Activated T-cell treated with anti-CD3 and anti-CD28 coated beads, Interleukin-2, amount 50 U/mL, for 72 hours (primary cell): ENCODE measurements around the gene NEK2. TPM values are rescaled to one million over a fixed set of nuclear protein-coding genes. Genes with fewer than 3 reads are reported as not detected.
"Not testable (repeated sequence)": the region's sequence is repeated elsewhere in the genome, so short reads cannot be mapped to it uniquely, and the experiment has no call there.

Experiments
- ATAC-seq, 2 donors: fragments of 150-1000 bp; cut with Tn5 transposase; replicated peaks in 1 of 2; 2 replicates each; pipeline ENCODE4 v1.10.0; 2021; ENCODE audit warnings: moderate library complexity in 2 of 2, mild to moderate bottlenecking in 1 of 2
- DNase-seq, 2 donors: peaks; one replicate each; pipeline ENCODE4 v3.0.0; 2021 to 2022; ENCODE audit warnings: mixed read lengths in 1 of 2
- H3K27ac Mint-ChIP-seq: one replicate; pipeline ENCODE4 v1.8.0; 2022; ENCODE audit warnings: mild to moderate bottlenecking, moderate library complexity, mixed read lengths
- H3K27me3 Mint-ChIP-seq: one replicate; pipeline ENCODE4 v1.8.0; 2022; ENCODE audit warnings: low read depth, mixed read lengths
- H3K36me3 Mint-ChIP-seq, 2 donors: one replicate each; pipeline ENCODE4 v1.8.0; 2022; ENCODE audit warnings: mixed read lengths in 2 of 2, mild to moderate bottlenecking in 1 of 2; ENCODE audit not compliant: insufficient read depth in 2 of 2
- H3K4me1 Mint-ChIP-seq: one replicate; pipeline ENCODE4 v1.8.0; 2022; ENCODE audit warnings: low read depth, mixed read lengths
- H3K4me3 Mint-ChIP-seq, 2 donors: one replicate each; pipeline ENCODE4 v1.8.0; 2022; ENCODE audit warnings: mild to moderate bottlenecking in 2 of 2, mixed read lengths in 2 of 2, moderate library complexity in 2 of 2
- H3K9me3 Mint-ChIP-seq, 2 donors: one replicate each; pipeline ENCODE4 v1.8.0; 2022; ENCODE audit warnings: mixed read lengths in 2 of 2
- total RNA-seq, 2 donors: library from RNA; stranded (reverse); gene quantifications; one replicate each; pipeline ENCODE4 v1.2.3, GENCODE V29; 2022

NEK2 gene
- total RNA-seq, result 10 to 100 TPM; 36.8 to 41.9 TPM

DNA sequence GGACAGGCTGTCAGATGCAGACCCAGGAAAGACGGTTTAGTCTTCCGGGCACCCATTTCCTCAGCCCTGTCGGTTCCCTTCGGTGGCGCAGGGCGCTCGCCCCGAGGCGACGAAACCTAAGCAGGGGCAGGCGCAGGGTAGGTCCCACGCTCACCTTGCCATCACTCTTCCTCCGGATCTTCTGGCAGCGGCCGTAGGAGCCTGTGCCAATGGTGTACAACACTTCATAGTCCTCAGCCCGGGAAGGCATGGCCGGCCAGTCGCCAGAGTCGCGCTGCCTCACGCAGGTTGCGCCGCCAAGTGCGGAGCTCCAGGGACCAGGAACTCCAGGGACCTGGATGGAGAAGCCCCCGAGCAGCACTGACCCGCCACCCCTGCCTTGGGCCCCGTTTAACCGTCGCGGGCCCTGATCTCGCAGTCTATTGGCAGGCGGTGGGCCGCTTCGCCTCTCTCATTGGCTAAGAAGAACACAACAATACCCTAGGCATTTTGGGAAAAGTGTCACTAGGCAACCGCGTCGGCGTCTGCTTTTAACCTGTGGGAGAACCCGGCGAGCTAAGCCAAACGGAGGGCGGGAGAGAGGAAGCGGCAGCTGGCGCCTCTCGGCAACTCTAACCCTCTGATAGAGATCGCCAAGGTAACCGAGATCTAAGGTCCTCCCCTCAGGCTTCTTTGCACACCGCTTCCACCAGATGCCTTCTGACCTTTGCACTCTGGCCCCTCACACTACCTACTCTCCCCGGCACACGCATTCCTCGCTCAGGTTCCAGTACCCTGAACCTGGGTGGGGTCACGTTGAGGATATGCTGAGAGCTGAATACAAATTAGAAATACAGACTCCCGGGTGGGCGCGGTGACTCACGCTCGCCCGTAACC lies at the start of gene NEK2:
Gene NEK2, minus strand, starts transcription at position 392 of the 876 bp plus-strand sequence. Its CDS starts 142 bp downstream, at position 250.
- ATAC-seq, result peak; percentile 97 to 98
- peak within 1 kb of the TSS; percentile 85 for H3K27ac Mint-ChIP-seq
- peak; percentile 83 to 86 for DNase-seq
- H3K9me3 Mint-ChIP-seq, result no peaks in the 10 kb centered on the region
- peak within 1 kb of the TSS; percentile 97 to 98 for H3K4me3 Mint-ChIP-seq
- H3K36me3 Mint-ChIP-seq, result peaks cover 5 to 13% of the 10 kb centered on the region in 2 donors
- peaks cover 18% of the 10 kb centered on the region for H3K4me1 Mint-ChIP-seq
- H3K27me3 Mint-ChIP-seq, result no peaks in the 10 kb centered on the region

DNA sequence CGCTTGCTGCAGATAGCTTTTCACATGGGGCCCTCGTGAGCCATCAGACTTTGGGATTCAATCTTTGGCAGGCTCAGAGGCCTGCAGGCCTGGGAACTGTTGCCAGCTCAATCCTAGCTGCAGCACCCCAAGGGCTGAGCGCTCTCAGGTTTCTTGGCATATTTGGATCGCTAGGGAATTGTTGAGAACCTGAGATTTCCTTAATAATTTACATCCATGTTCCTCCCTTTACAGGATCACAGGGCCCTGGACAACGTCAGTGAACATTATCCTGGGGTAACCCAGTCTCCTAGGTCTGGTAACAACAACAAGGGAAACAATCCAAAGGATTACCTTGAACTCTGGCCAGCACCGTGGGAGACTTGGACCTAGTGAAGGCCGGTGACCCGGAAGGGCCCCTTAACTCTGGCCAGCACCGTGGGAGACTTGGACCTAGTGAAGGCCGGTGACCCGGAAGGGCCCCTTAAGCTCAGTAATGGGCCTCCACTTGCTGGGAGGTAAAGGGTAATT lies 49.3 kb upstream of the NEK2 start:
- H3K9me3 Mint-ChIP-seq, result peaks cover 2% of the 10 kb centered on the region in 2 donors
- H3K4me1 Mint-ChIP-seq, result no peaks in the 10 kb centered on the region
- DNase-seq (no peak), ATAC-seq (no peak)
- no peak overlapping the region for H3K27ac Mint-ChIP-seq
- no peak overlapping the region for H3K4me3 Mint-ChIP-seq
- H3K36me3 Mint-ChIP-seq, result peaks cover 3 to 5% of the 10 kb centered on the region in 2 donors
- H3K27me3 Mint-ChIP-seq, result no peaks in the 10 kb centered on the region

DNA sequence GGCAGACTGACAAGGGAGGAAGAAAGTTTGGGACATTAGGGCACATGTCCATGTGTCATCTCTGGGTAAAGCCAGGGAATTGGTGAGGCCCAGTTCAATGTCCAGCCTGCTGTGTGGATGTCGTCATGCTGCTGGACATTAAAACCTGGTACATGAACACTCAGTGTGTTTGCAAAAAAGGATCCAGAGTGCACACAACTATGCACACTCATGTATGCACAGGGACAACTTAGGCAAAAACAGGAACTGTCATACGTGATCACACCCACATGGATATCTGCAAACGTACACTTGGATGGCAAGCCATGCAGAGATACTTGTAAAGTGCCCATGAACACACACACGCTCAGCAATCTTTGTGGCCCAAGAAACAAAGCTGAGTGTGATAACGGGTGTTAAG lies 47.9 kb upstream of the NEK2 start:
- no peak overlapping the region for H3K4me3 Mint-ChIP-seq
- no peak overlapping the region for H3K27ac Mint-ChIP-seq
- H3K4me1 Mint-ChIP-seq, result no peaks in the 10 kb centered on the region
- H3K9me3 Mint-ChIP-seq, result peaks cover 2% of the 10 kb centered on the region in 2 donors
- DNase-seq (no peak), ATAC-seq (no peak)
- H3K27me3 Mint-ChIP-seq, result no peaks in the 10 kb centered on the region
- peaks cover 3 to 5% of the 10 kb centered on the region in 2 donors for H3K36me3 Mint-ChIP-seq

DNA sequence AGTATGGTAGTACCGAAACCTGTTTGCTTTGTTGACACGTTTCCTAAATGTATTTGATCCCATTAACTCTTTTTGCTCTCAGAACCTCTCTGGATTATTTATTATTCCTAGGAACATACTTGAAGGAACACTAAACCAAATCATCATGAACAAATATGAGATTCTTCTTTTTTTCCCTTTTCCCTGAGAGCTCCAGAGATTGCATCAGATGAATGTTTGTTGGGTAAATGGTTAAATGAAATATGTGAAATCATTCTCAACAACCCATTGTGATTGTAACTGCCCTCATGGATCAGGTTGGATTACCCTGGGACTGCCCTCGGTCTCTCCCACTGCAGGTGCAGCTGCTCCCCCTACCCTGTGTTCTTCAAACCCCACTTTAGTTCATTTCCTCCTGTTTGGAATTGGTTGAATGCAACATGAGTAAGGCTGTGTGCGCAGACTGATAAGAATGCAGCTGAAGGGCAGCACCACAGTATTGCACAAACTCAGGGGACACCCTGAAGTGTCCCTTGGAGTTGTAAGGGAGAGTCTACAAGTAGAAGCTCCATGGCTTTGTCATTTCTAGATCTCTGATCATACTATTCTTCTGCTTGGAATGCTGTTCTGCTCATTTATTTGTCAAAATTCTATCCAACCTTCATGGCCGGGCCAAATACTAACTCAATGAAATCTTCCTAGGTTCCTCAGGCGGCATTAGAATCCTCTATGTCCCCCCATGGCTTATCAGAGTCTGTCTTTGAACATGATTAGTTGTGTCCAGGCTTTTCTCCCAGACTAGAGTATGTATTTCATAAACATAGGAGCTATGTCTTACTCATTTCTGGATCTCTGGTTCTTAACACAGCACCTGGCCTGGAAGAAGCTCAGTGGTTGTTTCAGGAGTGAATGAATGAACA lies 47.1 kb upstream of the NEK2 start:
- H3K27me3 Mint-ChIP-seq, result no peaks in the 10 kb centered on the region
- H3K27ac Mint-ChIP-seq, result no peak overlapping the region
- no peak overlapping the region for H3K4me3 Mint-ChIP-seq
- ATAC-seq (no peak), DNase-seq (no peak)
- H3K9me3 Mint-ChIP-seq, result peaks cover 2% of the 10 kb centered on the region in 2 donors
- H3K4me1 Mint-ChIP-seq, result no peaks in the 10 kb centered on the region
- peaks cover 3 to 5% of the 10 kb centered on the region in 2 donors for H3K36me3 Mint-ChIP-seq

DNA sequence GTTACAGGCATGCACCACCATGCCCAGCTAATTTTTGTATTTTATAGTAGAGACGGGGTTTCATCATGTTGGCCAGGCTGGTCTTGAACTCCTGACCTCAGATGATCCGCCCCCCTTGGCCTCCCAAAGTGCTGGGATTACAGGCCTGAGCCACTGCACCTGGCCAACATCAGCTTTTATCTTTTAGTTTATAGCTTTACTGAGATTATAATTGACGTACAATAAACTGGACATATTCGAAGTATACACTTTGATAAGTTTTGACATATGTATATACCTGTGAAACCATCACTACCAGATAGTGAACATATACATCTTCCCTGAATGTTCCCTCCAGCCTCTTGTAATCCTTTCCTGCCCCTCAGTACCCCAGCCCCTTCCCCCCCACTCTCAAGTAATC lies 41.1 kb upstream of the NEK2 start:
- not testable (repeated sequence) for H3K4me1 Mint-ChIP-seq

DNA sequence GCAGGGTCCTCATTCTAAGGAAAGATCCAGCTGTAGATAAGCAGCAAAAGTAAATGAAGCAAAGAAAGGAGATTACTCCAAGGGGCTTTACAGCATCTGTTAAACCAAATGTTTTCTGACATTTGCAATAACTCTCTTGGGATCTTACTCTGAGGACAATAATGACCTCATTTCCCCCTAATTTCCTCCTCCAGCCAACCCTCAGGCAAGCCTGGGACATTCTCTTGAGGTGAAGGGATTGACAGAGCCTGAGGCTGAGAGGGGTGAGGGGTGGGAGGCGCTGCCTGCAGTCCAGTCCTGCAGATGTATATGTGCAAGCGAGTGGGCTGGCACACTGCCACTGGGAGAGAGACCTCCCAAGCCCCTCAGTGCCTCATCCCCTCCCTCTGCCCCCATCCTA lies 40.5 kb upstream of the NEK2 start:
- H3K27me3 Mint-ChIP-seq, result no peaks in the 10 kb centered on the region
- H3K9me3 Mint-ChIP-seq, result peaks cover 5% of the 10 kb centered on the region in 2 donors
- ATAC-seq (no peak), DNase-seq (no peak)
- H3K4me1 Mint-ChIP-seq, result no peaks in the 10 kb centered on the region
- H3K4me3 Mint-ChIP-seq, result no peak overlapping the region
- no peak overlapping the region for H3K27ac Mint-ChIP-seq
- H3K36me3 Mint-ChIP-seq, result peaks cover 3 to 5% of the 10 kb centered on the region in 2 donors

More for the DNA sequence above, 41.1 kb upstream of the NEK2 start:
- H3K27ac Mint-ChIP-seq, H3K9me3 Mint-ChIP-seq, DNase-seq, ATAC-seq, H3K4me3 Mint-ChIP-seq, H3K27me3 Mint-ChIP-seq, H3K36me3 Mint-ChIP-seq: not testable (repeated sequence)

DNA sequence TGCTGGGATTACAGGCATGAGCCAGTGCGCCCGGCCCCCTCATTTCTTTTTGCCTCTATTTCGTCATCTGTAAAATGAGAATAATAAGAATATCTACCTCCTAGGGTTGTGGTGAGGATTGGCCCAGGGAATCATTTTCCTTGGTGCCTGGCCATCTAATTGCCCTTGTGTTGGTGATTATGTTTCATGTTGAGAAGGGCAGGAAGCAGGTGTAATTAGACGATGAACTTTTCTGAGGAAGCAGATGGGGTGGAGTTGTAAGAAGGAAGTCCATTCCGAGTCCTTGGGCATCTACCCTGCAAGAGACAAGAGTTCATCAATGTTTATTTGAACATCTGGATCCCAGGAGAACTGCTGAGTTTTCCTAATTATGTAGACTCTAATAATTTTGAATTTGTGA lies 38.7 kb upstream of the NEK2 start:
- Mint-ChIP-seq H3K27ac (no peak overlapping the region), H3K9me3 (peaks cover 2 to 3% of the 10 kb centered on the region in 2 donors)

DNA sequence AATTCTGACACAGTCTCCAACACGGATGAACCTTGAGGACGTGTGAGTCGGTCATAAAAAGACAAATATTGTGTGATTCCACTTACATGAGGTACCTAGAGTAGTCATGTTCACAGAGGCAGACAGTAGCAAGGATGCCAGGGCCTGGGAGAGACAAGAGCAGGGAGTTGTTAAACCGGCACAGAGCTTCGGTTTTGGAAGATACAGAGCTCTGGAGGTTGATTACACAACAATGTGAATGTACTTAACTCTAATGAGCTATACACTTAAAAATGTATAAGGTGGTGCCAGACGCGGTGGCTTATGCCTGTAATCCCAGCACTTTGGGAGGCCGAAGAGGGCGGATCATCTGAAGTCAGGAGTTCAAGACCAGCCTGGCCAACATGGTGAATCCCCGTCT lies 37.8 kb upstream of the NEK2 start:
- Mint-ChIP-seq H3K27me3 (no peaks in the 10 kb centered on the region), H3K4me1 (no peaks in the 10 kb centered on the region), H3K27ac (no peak overlapping the region), H3K9me3 (peaks cover 2 to 3% of the 10 kb centered on the region in 2 donors), H3K4me3 (no peak overlapping the region), H3K36me3 (no peaks in the 10 kb centered on the region)
- ATAC-seq (no peak), DNase-seq (no peak)

More for the DNA sequence above, 38.7 kb upstream of the NEK2 start:
- Mint-ChIP-seq H3K27me3 (no peaks in the 10 kb centered on the region), H3K4me1 (no peaks in the 10 kb centered on the region), H3K36me3 (no peaks in the 10 kb centered on the region), H3K4me3 (no peak overlapping the region)
- ATAC-seq, result no peak
- no peak for DNase-seq

DNA sequence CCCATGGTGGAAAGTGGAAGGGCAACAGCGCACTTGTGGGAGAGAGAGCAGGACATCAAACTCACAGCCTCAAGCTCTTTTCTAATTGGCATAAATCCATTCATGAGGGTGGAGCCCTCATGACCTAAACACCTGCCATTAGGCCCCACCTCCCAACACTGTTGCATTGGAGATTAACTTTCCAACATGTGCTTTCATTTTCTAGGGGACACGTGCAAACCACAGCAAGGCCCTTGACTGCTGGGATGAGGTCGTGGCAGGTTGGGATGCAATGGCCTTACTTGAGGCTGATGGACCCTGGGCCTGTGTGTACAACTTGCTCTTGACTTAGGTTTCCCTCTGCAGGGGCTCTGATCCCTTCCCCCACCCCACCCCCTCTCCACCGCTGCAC lies 35.9 kb upstream of the NEK2 start:
- Mint-ChIP-seq H3K4me1 (no peaks in the 10 kb centered on the region), H3K9me3 (no peaks in the 10 kb centered on the region), H3K4me3 (no peak overlapping the region), H3K27me3 (no peaks in the 10 kb centered on the region), H3K27ac (no peak overlapping the region), H3K36me3 (no peaks in the 10 kb centered on the region)
- DNase-seq (no peak), ATAC-seq (no peak)

DNA sequence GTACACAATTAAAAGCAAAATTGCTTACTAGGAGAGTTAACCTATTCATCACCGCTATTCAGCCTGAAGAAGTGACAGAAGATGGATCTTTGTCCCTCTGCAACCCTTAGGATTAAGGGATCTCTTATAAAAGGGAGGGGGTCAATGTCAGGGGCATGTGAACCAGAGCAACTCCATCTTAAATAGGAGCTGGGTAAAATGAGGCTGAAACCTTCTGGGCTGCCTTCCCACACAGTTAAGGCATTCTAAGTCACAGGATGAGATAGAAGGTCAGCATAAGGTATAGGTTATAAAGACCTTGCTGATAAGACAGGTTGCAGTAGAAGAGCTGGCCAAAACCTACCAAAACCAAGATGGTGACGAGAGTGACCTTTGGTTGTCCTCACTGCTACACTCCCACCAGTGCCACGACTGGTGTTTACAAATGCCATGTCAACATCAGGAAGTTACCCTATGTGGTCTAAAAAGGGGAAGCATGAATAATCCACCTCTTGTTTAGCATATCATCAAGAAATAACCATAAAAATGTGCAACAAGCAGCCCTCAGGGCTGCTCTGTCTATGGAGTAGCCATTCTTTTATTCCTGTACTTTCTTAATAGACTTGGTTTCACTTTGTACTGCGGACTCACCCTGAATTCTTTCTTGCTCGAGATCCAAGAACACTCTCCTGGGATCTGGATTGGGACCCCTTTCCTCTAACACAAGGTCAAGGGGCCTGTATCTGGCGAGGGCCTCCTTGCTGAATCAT lies 35.3 kb upstream of the NEK2 start:
- Mint-ChIP-seq H3K4me3 (no peak overlapping the region), H3K27ac (no peak overlapping the region), H3K27me3 (no peaks in the 10 kb centered on the region), H3K9me3 (no peaks in the 10 kb centered on the region), H3K4me1 (no peaks in the 10 kb centered on the region), H3K36me3 (no peaks in the 10 kb centered on the region)
- ATAC-seq, result no peak
- DNase-seq, result no peak

DNA sequence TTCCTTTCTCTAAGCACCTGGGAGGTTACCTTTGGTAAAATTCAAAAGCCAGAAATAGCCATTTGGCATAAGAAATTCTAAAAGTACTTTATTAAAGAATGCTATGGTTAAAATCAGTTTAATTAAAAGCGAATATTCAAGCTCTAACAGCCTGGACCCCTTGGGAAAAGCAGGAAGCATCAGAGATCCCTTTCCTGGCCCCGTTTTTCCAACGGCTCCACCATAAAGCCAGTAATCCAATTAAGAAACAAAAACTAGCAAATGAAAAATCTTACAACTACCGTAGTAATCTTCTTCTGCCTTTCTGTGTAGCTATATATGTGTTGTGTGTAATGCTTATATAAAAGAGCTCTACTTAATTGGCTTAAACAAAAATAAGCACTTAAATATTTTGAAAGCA lies 33.5 kb upstream of the NEK2 start:
- Mint-ChIP-seq H3K36me3 (no peaks in the 10 kb centered on the region), H3K27ac (no peak overlapping the region), H3K4me3 (no peak overlapping the region), H3K4me1 (no peaks in the 10 kb centered on the region), H3K9me3 (no peaks in the 10 kb centered on the region), H3K27me3 (no peaks in the 10 kb centered on the region)
- ATAC-seq (no peak), DNase-seq (no peak)

DNA sequence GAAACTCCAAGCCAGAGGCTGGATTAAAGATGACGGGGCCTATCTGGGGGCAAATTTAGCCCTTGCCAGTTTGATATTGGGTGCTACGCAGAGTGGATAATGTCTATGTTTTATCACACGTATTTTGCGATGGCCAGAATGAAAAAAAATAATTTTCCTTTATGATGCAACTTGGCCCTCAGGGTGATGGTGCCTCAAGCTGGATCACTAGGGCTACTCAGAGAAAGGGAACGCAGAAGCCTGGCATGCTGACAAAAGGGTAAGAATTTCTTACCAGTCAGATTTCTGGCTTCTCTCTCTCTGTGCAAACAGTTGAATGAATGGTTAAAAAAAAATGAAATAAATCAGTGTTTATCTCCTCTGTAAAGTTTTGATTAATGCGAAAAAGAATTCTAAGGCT lies 32.6 kb upstream of the NEK2 start:
- ATAC-seq (no peak), DNase-seq (no peak)
- no peaks in the 10 kb centered on the region for H3K36me3 Mint-ChIP-seq
- no peaks in the 10 kb centered on the region for H3K9me3 Mint-ChIP-seq
- no peak overlapping the region for H3K27ac Mint-ChIP-seq
- no peaks in the 10 kb centered on the region for H3K27me3 Mint-ChIP-seq
- no peak overlapping the region for H3K4me3 Mint-ChIP-seq
- H3K4me1 Mint-ChIP-seq, result no peaks in the 10 kb centered on the region
